ENCODE results near the gene TMEM161A.
"Not testable (repeated sequence)": the region's sequence is repeated elsewhere in the genome, so short reads cannot be mapped to it uniquely, and the experiment has no call there.

Gene TMEM161A

DNA sequence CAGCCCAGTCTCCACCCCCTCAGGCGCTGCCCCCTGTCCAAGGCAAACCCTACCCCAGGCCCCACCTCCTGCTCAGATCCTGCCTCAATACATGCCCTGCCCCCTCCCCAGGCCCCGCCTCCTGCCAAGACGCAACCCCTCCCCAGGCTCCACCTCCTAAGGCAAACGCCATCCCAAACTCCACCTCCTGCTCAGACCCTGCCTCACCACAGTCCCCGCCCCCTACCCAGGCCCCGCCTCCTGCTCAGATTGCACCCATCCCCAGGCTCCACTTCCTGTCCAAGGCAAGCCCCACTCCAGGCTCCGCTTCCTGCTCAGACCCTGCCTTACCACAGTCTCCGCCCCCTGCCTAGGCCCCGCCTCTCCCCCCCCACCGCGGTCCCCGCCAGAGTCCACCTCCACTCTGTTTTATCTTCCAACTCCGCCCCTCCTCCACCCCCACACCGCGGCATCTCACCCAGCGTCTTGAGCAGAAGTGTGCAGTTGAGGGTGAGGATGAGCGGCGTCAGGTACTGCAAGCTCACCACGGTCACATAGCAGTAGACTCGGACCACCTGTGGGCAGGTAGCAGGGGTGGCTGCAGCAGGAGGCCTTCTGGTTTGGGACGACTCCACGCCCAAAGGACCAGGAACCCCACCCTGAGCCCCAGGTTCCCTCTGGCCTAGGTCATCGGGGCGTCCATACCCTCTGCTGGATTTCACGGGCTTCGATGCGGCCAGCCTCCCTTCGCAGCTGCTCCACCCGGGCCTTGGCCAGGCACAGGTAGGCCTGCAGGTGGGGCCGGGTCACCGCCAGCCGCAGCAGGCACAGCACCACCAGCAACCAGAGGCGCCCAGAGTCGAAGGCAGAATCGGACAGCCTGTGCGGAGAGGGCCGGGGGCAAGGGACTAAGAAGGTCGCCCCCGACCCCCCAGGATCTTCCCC is 17.7 kb downstream of the TMEM161A start:
- no peak for DNase-seq

DNA sequence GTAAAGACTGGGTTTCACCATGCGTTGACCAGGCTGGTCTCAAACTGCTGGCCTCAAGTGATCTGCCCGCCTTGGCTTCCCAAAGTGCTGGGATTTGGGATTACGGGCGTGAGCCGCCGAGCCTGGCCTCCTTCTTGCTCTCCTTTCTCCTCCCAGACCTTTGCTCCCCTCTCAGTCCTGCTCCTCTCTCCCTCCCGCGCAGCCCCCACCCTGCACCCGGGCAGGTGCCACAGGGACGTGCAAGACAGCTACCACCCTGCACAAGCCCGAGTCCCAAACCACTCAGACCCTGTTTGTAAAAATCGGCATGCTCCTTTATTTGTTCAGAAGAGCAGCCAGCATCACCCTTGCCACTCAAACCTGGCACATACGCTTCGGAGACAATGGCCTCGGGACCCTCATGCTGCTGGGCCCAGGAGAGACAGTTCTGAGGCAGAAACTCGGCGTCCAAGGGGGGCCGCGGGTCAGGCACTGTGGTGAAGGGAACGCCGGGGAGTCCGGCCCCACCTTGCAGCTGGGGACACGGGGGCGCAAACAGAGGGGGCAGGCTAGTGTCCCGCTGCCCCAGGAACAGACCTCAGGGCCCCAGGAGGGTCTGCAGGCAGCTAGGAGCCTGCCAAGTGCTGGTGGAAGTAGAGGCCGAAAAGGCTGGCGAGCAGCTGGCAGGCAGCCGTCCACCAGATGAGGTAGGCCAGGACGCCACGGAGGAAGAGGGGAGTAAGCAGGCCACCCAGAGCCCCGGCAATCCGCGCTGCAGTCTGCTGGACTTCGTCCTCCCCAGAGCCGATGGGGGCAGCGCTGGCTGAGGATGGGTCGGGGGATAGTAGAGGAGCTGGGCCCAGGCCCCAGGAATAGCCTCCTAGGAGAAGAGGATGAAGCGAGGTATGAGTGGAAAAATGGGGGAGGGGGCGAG is 18.7 kb downstream of the TMEM161A start:
- no peak for DNase-seq

DNA sequence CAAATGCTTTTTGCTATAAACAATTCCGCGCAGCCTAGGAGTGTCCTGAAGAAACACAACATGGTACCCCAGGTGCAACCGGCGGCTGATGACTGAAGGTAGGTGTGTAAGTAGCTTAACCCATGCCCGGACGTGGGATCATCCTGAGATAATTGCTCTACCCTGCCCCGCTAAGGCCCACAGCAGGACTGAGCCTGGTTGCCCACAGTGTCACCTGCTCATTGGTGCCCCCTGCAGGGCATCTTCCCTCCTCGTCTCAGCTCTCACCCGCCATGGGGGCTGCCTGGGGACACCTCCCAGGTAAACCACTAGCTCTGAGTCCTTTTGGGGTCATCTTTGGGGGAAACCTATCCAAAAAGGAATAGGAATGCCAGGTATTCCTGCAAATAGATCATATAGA is 22.3 kb downstream of the TMEM161A start:
- peak; percentile 30 to 50 for DNase-seq

DNA sequence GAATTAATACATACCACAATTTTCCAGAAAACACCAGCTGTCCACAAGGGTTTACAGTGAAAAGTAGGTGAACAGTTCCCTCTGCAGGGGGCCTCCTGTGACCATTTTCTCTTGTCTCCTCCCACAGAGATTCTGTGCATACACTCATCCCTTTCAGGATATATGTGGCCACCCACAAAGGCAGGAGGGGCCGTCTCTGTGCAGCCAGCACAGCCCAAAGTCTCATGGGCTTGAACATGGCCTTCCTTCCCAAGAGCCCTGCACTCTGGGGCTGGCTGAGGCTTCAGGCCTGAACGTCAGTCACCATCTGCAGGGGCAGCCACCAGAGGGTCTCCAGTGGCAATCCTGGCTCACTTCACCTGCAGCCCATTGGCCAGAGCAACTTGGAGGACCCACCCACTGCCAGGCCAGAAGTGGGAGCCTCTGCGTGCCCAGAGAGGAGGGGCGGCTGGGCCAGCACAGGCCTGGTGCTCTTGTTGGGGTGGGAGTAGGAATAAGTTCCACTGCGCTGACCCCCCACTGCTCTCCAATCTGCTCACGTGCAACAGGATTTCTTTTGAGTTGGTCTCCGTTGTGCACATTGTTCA is 25.1 kb downstream of the TMEM161A start:
- no peak for DNase-seq

DNA sequence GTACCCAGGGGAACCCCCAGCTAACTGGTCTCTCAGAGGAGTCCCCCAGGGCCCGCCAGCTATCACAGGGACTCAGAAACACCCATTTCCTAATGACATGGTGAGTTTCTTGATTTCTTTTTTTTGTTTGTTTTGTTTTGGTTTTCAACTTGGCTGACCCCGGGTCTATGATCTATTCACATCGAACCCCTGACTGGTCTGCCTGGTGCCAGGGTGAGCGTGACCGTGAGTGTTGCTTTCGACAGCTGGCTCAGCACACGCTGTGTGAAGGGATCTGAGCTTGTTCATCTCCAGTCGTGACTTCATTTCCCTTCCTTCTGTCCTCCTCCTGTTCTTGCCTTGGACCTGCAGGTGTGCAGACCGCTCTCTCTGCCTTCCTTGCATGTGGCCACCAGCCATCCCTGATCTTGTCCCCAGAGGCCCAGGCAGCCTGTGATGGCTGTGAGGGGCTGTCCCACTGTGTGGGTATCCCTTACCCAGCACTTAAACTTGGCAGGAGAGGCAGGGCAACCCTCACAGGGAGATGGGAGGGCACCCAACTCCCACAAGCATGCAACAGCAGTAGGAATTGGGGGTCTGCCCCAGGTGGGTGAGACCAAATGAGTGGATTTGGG is 26.2 kb downstream of the TMEM161A start:
- no peak for DNase-seq

DNA sequence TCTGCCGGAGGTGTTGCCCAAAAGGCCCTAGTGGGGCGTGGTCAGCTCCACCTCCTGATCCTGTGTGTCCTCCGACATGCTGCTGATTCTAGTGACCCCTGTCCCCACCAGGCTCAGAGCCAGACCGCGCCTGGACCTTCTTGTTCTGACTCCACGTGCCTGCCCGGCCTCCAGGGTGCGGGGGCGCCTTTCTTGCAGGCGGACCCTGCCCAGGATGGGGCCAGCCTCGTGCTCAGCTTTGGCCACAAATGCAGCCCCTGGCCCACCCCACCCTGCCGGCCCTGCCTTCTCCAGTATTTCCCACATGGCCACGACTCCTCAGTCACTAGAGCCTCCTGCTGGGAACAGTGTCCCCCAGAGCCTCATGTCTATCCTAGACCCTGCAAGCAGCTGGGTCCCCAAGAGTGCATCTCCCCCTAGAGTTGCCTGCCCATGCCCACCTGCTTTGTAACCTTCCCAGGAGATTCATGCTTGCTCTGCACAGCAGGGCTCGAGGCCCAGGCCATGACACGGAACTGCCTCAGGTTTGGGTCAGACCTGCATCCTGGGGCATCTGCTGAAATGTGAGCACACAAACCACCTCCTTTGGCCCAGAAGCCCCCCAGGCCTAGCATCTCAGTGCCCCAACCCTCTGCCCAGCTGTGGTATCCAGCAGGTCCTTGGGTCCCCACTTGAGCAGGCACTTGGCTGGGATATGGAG is 27.0 kb downstream of the TMEM161A start:
- DNase-seq = no peak

DNA sequence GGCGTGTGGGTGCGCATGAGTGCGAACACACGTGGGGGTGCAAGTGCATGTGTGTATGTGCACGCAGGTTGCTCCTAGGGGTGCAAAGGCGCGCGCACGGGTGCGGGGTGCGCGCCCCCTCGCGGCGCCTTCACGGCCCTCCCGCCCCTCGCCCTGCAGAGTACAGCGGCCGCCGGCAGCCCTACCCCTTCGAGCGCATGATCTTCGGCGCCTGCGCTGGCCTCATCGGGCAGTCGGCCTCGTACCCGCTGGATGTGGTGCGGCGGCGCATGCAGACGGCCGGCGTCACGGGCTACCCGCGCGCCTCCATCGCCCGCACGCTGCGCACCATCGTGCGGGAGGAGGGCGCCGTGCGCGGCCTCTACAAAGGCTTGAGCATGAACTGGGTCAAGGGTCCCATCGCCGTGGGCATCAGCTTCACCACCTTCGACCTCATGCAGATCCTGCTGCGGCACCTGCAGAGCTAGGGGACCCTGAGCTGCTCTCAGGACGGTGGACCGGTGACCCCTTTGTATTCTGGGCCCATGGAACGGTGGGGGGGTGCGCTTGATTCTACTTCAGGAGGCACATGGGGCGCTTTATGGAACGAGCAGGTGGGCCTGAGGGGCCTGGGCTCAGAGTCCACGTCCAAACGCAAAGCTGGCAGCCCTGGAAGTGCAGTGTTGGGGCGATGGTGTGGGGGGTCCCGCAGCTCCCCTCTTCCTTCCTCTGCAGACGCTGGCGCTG is 27.7 kb downstream of the TMEM161A start:
- DNase-seq = no peak

DNA sequence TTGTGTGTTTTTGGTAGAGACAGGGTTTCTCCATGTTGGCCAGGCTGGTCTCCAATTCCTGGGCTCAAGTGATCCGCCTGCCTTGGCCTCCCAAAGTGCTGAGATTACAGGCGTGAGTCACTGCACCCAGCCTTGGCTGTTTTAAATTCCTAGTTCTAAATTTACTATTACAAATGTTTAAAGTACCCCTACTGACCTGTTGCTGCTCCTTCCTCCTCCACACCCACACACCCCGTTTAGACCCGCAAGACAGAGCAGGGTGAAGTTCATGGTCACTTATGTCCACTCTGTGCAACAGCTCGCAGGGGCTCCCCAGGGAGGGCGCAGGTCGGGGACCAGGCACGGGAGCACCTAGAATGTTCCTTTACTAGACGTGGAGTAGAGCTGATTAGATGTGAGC is 28.7 kb downstream of the TMEM161A start:
- no peak for DNase-seq

DNA sequence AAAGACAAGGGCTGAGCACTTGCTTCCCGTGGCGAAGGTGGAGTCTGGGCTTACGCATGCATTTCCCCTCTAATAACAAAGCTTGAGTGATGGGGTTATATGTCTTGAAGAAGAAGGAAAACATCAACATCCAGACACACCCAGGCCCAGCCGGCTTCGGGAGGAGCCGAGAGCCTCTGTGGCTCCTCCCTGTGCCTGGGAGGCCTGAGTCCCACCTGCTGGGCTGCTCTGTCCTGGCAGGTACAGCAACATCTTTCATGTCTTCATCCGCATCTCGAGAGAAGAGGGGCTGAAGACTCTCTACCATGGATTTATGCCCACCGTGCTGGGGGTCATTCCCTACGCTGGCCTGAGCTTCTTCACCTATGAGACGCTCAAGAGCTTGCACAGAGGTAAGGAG is 30.6 kb downstream of the TMEM161A start:
- DNase-seq = no peak

DNA sequence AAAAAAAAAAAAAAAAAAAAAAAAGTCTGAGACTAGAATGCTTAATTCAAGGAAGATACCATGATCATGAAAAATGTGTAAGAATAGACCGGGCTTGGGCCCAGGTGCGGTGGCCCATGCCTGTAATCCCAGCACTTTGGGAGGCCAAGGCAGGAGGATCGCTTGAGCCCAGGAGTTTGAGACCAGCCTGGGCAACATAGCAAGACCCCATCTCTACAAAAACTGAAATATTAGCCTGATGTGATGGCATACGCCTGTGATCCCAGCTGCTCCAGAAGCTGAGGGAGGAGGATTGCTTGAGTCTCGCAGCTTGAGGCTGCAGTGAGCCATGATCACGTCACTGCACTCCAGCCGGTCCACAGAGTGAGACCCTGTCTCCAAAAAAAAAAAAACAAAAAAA is 31.3 kb downstream of the TMEM161A start:
- not testable (repeated sequence) for DNase-seq

DNA sequence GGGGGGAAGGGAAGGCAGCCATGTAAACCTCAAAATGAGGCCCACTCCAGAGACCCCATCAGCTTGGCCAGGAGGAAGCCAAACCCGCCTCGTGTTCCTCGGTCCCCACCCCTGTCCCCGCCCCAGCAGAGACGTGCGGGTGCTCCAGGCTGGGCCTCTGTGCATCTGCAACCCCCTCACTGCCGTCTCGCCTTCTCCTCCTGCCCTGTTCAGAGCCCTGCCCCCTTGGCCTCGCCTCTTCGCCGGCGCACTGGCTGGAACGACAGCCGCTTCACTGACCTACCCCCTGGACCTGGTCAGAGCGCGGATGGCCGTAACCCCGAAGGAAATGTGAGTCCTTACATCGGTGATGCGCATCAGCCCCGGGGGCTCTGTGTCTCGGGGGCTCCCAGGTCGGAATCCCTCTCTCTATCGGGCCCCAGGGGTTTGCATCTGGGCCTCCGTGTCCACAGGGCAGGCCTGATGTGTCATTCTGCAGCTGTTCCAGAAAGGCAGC is 32.2 kb downstream of the TMEM161A start:
- no peak for DNase-seq

DNA sequence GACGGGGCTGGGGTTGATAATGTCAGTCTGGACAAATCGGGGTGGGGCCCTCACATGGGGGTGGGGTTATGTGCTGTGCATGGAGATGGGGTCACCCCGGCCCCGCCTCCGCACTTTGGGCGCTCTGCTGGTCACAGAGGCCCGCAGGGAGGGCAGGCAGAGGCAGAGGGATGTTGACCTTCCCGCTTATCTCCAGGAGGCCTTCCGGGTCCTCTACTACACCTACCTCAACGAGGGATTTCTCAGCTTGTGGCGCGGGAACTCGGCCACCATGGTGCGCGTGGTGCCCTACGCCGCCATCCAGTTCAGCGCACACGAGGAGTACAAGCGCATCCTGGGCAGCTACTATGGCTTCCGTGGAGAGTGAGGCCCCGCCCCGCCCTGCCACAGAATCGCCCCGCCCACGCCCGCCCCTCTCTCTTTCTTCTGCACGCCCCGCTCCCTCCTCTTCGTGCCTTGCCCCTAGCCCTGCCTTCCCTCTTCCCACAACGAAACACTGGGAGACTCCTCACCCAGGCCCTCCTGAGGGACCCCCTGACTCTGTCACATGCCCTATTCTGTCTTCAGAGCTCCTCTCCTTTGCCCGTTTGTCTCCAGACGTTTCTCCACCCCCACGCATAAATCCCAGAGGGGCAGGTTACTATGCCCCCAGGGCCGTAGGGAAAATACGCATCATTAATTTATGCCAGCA is 32.8 kb downstream of the TMEM161A start:
- DNase-seq = no peak

DNA sequence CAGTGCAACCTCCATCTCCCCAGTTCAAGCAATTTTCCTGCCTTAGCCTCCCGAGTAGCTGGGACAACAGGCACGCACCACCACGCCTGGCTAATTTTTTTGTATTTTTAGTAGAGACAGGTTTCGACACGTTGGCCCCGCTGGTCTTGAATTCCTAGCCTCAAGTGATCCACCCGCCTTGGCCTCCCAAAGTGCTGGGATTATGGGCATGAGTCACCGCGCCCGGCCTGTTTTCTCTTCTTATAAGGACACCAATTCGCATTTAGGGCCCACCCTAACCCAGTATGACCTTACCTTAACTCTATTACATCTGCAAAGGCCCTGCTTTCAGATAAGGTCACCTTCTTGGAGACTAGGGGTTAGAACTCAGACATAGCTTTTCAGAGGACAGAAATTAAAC is 35.1 kb downstream of the TMEM161A start:
- DNase-seq = no peak

DNA sequence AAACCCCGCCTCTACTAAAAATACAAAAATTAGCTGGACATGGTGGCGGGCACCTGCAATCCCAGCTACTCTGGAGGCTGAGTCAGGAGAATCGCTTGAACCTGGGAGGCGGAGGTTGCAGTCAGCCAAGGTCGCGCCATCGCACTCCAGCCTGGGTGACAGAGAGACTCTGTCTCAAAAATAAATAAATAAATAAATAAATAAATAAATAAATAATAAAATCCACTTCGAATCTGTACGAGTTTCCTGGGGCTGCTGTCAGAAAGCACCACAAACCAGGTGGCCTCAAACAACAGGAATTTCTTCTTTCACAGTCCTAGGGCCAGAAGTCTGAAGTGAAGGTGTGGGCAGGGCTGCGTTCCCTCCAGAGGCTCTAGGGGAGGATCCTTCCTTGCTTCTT is 35.7 kb downstream of the TMEM161A start:
- DNase-seq = not testable (repeated sequence)

DNA sequence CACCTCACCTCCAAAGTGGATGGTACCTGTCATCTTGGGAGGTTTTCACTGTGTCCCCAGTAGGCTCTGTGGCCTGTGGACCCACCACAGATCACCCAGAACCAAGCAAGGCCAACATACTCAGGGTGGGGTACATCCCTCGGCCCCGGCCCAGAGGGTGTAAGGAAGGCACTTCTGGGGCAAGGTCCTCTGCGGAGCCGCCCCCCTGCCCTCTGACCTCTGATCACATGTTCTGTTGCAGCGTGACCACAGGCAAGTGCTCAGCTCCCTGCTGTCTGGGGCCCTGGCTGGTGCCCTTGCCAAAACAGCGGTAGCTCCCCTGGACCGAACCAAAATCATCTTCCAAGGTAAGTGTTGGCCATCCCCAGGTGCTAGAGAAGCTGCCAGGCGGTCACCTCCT is 36.7 kb downstream of the TMEM161A start:
- no peak for DNase-seq

DNA sequence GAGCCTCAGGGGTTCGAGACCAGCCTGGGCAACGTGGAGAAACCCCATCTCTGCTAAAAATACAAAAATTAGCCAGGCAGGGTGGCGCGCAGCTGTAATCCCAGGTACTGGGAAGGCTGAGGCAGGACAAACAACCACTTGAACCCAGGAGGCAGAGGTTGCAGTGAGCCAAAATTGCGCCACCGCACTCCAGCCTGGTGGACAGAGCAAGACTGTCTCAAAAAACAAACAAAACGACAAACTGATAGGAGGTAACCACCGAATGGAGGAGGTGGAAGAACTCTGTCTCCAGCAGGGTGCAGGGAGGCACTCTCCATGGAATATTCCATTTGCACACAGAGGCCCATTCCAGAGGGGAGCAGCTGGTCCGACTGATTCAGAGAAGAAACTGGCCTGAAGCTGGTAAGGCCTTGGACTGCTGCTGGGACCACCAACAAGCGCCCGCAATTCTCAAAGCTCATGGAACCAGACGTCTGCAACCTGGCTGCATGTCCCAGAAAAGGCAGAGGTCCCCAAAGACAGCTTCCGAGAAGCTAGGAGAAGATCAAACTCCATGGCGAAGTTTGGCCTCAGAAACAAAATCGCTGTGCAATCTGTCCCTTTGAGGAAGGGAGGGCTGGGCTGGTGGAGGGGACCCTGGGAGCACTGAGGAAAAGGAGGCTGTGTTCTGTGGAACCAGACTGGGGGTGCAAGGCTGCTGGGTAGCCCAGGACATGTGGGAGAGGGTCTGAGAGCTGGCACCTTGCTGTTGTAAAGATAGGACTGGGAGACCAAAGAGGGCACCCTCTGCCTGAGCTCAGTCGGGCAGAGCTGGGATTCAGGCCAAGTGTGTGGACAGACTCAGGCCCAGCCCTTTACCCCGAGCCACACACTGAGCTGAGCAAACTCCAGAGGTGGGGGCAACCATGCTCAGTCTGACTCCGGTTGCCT is 39.3 kb downstream of the TMEM161A start:
- no peak for DNase-seq

DNA sequence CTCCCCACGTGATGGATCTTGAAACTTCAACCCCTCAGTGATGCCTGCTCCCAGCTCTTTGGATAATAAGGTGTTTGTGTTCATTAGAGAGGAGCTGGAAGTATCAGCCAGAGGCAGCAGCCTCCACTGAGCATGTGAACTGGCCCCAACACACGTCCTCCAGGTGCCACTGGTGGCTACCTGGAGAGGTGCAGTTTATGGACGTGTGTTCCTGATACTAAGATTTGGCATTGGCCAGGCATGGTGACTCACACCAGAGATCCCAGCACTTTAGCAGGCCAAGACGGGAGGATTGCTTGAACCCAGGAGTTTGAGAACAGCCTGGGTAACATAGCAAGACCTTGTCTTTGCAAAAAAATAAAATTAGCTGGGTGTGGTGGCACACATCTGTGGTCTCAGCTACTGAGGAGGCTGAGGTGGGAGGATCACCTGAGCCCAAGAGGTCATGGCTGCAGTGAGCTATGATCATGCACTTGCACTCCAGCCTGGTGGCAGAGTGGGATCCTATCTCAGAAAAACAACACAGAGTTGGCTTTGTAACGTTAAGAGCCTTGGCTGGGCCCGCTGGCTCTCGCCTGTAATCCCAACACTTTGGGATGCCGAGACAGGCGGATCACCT is 40.1 kb downstream of the TMEM161A start:
- DNase-seq = no peak

DNA sequence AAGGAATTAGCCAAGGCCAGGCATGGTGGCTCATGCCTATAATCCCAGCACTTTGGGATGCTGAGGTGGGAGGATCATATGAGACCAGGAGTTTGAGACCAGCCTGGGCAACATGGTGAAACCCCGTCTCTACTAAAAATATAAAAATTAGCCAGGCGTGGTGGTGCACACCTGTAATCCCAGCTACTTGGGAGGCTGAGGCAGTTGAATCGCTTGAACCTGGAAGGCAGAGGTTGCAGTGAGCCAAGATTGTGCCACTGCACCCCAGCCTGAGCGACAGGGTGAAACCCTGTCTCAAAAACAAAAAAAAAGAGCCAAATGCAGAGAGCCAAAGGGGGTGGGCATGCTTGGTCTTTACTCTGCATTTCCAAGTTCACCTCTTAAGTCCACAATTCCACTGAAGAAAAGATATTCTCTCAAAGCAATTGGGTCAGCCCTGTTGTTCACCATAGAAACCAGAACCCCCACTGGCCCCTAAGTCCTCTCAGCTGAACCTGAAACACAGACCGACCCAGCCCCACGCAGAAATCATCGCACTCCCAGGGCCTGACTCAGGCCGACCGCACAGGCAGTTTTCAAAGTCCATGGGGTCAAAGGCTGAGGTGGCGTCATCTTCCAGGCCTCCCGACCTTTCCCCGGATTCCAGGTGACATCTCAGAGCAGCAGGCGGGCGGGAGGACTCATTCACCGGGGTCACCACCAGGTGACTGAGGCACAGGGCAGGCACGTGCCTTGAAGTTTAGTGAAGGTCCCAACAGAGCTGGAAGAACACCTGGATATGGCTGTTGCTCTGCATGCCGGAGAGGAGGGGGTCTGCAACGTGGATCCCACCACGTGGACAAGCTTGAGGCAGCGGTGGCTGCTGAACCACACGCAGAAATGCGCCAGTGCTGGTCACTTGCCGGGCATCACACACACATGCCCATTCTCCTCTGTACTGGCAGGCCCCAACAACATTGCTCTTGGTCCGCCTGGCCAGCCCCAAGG is 41.3 kb downstream of the TMEM161A start:
- no peak for DNase-seq

Data from activated CD4-positive, alpha-beta T cell treated with anti-CD3 and anti-CD28 coated beads for 4 hours (primary cell).